Mucosa of rectum (tissue), 2 donors: Measurements from ENCODE around the gene ZNF362.
"Not testable (repeated sequence)": the region's sequence is repeated elsewhere in the genome, so short reads cannot be mapped to it uniquely, and the experiment has no call there.

Experiments used
- H3K27ac ChIP-seq, 2 donors: one replicate each; pipeline ENCODE4 v1.7.0; 2013; ENCODE audit warnings: inconsistent platforms in 2 of 2, low read depth in 2 of 2, low read length in 2 of 2
- H3K27me3 ChIP-seq, 2 donors: one replicate each; pipeline ENCODE4 v1.7.0; 2013; ENCODE audit warnings: low read length in 2 of 2; ENCODE audit not compliant: control insufficient read depth in 2 of 2, insufficient read depth in 2 of 2
- H3K36me3 ChIP-seq, 2 donors: one replicate each; pipeline ENCODE4 v1.7.0; 2013; ENCODE audit warnings: low read length in 2 of 2; ENCODE audit not compliant: control insufficient read depth in 2 of 2, insufficient read depth in 2 of 2
- H3K4me1 ChIP-seq, 2 donors: one replicate each; pipeline ENCODE4 v1.7.0; 2013; ENCODE audit warnings: low read length in 2 of 2, mild to moderate bottlenecking in 1 of 2; ENCODE audit not compliant: control insufficient read depth in 2 of 2, insufficient read depth in 2 of 2
- H3K4me3 ChIP-seq, 2 donors: one replicate each; pipeline ENCODE4 v1.7.0; 2013; ENCODE audit warnings: low read length in 2 of 2
- H3K9ac ChIP-seq, 2 donors: one replicate each; pipeline ENCODE4 v1.7.0; 2013; ENCODE audit warnings: low read length in 2 of 2, low read depth in 1 of 2, mild to moderate bottlenecking in 1 of 2
- H3K9me3 ChIP-seq, 2 donors: one replicate each; pipeline ENCODE4 v1.7.0; 2013; ENCODE audit warnings: low read length in 2 of 2; ENCODE audit not compliant: control insufficient read depth in 2 of 2
- donor health status: healthy.
- donor health status: Normal muscosa, but diverticular disease.

The ZNF362 gene

DNA sequence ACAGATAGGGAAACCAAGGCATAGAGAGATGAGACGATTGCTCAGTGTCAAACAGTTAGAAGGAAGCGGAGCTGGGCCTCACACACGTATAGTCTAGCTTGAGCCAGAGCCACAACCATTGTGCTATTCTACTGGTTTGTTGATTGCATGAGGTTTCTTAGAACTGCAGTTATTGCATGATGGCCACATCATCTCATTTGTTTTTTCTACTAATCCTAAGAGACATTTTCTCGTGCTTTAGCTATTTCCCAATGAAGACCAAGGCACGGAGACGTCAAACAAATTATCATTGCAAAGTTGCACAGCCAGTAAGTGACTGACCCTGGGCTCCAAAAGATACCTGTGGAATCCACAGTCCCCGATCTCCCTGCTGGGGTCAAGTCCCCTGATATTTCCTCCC lies 25.1 kb upstream of the ZNF362 start:
- Histone ChIP-seq H3K36me3 (no peaks in the 10 kb centered on the region), H3K9ac (no peak overlapping the region), H3K4me3 (no peak overlapping the region), H3K27me3 (no peaks in the 10 kb centered on the region), H3K27ac (no peak overlapping the region), H3K4me1 (no peaks in the 10 kb centered on the region), H3K9me3 (no peaks in the 10 kb centered on the region)

DNA sequence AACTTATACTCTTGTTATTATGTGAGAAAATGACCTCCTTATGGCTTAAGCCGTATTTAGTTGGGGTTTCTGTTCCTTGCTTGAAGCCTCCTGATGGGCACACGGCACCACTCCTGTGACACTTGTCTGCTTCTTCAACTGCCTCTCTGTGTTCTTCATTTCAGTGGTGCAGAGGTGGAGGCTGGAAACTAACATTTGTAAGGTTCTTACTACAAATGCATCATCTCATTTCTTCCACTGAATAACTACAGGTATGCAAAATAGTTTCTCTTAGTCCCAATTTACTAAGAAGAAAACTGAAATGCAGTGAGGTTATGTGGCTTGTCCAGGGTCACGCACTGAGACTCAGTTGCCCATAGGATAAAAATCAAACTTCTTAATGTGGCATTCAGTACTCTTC lies 23.6 kb upstream of the ZNF362 start:
- no peak overlapping the region for H3K9ac ChIP-seq
- H3K27ac ChIP-seq = no peak overlapping the region
- H3K9me3 ChIP-seq = no peaks in the 10 kb centered on the region
- no peak overlapping the region for H3K4me3 ChIP-seq
- H3K27me3 ChIP-seq = no peaks in the 10 kb centered on the region
- no peaks in the 10 kb centered on the region for H3K4me1 ChIP-seq
- no peaks in the 10 kb centered on the region for H3K36me3 ChIP-seq

DNA sequence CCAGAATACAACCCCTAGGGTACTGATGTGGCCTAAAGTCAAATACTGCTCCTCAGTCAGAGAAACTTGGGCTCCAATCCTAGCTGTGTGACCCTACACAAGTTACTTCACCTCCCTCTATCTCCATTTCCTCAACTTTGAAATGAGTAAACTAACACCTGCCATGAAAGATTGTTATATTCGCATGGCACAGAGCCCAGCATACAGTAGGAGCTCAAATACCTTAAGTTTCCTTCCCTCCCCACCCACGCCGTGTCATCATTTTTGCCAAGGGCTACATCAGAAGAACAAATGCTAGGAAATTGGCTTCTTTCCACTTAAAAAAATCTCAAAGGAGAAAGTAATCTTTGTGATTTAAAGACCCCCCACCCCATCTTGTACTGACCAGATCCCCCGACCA lies 22.2 kb upstream of the ZNF362 start:
- Histone ChIP-seq H3K27ac (no peak overlapping the region), H3K4me1 (no peaks in the 10 kb centered on the region), H3K36me3 (no peaks in the 10 kb centered on the region), H3K9me3 (no peaks in the 10 kb centered on the region), H3K4me3 (no peak overlapping the region), H3K9ac (no peak overlapping the region), H3K27me3 (no peaks in the 10 kb centered on the region)

DNA sequence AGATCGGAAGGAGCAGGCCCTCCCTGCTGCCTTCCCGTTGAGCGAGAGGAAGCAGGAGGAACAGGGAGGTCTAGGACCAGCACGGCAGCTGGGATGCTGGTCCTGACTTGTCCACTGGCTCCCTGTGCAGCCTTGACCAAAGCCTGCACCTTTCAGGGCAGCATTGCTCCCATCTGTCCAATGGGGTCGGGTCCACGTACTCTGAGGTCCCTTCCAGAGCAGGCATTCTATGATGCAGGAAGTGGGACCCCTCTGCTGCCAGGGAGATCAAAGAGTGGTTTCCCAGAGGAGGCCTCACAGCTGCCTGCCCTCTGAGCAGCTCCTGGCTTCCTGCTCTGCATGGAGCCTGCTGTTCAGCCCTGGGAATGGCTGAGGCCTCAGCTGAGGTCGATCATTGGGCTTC lies 21.7 kb upstream of the ZNF362 start:
- Histone ChIP-seq H3K27me3 (no peaks in the 10 kb centered on the region), H3K9ac (no peak overlapping the region), H3K4me1 (no peaks in the 10 kb centered on the region), H3K36me3 (no peaks in the 10 kb centered on the region), H3K4me3 (no peak overlapping the region), H3K27ac (no peak overlapping the region), H3K9me3 (no peaks in the 10 kb centered on the region)

DNA sequence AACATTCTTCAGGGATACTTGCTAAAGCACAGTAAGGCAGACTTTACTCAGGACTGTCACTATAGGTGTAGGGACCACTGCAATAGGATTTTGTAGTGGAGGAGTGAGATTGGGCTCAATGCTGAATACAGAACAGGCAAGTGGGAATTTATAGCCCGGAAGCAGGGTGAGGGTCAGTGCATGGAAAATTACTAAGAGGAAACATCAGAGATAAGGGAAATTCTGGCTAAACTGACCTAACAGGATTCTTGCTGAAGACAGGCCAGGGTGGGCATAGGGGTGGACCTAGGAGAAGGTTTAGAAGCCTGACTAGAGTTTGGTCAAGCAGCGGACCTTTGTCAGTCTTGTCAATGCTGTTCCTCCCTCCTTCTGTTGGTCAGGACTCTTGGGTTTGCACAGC lies 20.8 kb upstream of the ZNF362 start:
- Histone ChIP-seq H3K27me3 (no peaks in the 10 kb centered on the region), H3K9me3 (no peaks in the 10 kb centered on the region), H3K4me1 (no peaks in the 10 kb centered on the region), H3K4me3 (no peak overlapping the region), H3K9ac (no peak overlapping the region), H3K36me3 (no peaks in the 10 kb centered on the region), H3K27ac (no peak overlapping the region)

DNA sequence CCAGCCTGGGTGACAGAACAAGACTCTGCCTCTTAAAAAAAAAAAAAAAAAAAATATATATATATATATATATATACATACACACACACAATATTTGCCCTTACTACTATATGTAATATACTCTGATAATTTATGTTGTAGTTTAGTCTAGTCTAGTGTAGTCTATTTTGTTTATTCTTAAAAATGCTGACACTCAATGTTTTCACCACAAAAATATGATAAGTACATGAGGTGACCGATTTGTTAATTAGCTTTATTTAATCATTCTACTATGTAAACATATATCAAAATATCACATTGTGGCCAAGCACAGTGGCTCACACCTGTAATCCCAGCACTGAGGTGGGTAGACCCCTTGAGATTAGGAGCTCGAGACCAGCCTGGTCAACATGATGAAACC lies 19.8 kb upstream of the ZNF362 start:
- Histone ChIP-seq H3K27me3 (no peaks in the 10 kb centered on the region), H3K9ac (no peak overlapping the region), H3K4me1 (no peaks in the 10 kb centered on the region), H3K4me3 (no peak overlapping the region), H3K9me3 (no peaks in the 10 kb centered on the region), H3K36me3 (no peaks in the 10 kb centered on the region), H3K27ac (no peak overlapping the region)

DNA sequence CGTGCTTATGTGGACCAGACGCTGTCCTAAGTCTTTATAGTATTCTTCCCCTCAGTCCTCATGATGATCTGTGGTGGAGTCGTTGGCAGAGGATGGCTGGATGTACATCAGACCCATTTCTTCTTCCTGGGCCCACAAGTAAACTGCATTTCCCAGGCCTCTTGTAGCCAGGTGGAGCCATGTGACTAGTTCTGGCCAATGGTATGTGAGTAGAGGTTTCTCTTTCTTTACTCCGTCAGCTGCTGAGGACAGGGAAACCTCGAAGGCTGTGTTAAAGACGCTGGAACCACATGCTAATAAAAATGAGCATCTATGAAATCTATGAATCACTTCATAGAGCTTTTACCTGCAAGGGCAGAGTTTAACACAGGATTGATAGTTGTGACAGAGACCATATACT lies 18.7 kb upstream of the ZNF362 start:
- no peaks in the 10 kb centered on the region for H3K36me3 ChIP-seq
- H3K4me3 ChIP-seq = no peak overlapping the region
- H3K4me1 ChIP-seq = no peaks in the 10 kb centered on the region
- H3K9me3 ChIP-seq = no peaks in the 10 kb centered on the region
- peaks cover 0 to 3% of the 10 kb centered on the region in 2 donors for H3K27me3 ChIP-seq
- no peak overlapping the region for H3K27ac ChIP-seq
- H3K9ac ChIP-seq = no peak overlapping the region

DNA sequence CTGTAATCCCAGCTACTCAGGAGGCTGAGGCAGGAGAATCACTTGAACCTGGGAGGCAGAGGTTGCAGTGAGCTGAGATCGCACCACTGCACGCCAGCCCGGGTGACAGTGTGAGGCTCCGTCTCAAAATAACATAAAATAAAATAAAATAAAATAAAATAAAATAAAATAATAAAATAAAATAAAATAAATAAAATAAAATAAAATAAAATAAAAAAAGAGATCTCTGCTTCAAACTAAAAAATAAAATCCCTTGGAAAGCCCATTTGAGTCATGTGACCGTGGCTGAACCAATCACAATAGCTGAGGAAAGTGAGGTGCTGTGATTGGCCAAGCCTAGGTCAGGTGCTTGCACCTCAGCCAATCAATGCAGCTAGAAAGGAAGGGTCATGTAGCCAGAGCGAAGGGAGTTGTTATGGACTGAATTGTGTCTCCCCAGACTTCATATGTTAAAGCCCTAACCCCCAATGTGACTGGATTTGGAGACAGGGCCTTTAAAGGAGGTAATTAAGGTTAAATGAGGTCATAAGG lies 18.0 kb upstream of the ZNF362 start:
- H3K27me3 ChIP-seq, H3K36me3 ChIP-seq, H3K27ac ChIP-seq, H3K9ac ChIP-seq, H3K4me3 ChIP-seq, H3K9me3 ChIP-seq, H3K4me1 ChIP-seq: not testable (repeated sequence)

DNA sequence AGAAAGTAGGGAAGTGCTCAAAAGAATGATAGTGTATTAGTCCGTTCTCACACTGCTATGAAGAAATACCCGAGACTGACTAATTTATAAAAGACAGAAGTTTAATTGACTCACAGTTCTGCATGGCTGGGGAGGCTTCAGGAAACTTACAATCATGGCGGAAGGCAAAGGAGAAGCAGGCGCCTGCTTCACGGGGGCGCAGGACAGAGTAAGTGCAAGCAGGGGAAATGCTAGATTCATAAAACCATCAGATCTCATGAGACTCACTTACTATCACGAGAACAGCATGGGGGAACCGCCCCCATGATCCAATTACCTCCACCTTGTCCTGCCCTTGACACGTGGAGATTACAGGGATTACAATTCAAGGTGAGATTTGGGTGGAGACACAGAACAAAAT lies 16.9 kb upstream of the ZNF362 start:
- not testable (repeated sequence) for H3K4me1 ChIP-seq, H3K9ac ChIP-seq, H3K4me3 ChIP-seq, H3K9me3 ChIP-seq, H3K27ac ChIP-seq, H3K27me3 ChIP-seq, H3K36me3 ChIP-seq

DNA sequence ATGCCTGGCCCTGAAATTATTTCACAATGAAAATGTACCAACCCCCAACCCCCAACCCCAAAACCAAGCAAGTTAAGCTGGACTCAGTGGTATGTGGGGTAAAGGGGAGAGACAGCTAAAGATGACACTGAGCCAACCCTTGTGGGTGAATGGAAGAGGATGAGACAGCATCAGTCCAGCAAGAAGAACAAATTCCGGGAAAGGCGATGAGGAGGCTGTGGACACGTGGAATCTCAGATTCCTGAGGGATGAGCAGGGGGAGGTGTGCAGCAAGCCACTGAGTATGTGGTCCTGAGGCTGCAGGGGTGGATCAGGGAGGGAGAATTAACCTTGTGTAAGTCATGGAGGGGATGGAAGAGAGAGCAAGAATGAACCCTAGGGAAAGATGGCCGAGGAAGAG lies 14.4 kb upstream of the ZNF362 start:
- H3K36me3 ChIP-seq = no peaks in the 10 kb centered on the region
- H3K9me3 ChIP-seq = no peaks in the 10 kb centered on the region
- no peak overlapping the region for H3K4me3 ChIP-seq
- H3K4me1 ChIP-seq = no peaks in the 10 kb centered on the region
- H3K9ac ChIP-seq = no peak overlapping the region
- H3K27me3 ChIP-seq = peaks cover 0 to 3% of the 10 kb centered on the region in 2 donors
- no peak overlapping the region for H3K27ac ChIP-seq

DNA sequence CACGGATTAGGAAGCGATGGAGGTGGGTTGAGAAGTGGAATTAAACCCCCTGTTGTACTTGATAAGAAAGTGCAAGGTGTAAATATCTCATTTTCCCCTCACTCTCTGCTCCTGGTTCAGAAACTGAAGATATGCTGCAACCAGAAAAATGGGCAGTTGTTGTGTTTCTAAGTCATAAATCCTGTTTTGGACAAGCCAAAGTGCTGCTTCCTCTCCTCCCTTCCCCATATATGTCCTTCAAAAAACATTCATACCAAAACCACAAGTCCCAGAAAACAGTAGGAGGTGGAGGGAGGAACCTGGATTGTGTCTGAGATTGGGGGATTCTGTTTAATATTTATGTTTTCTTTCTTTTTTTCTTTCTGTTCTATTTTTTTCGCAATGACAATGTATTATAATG lies 13.6 kb upstream of the ZNF362 start:
- H3K4me1 ChIP-seq = no peaks in the 10 kb centered on the region
- no peaks in the 10 kb centered on the region for H3K9me3 ChIP-seq
- H3K27me3 ChIP-seq = peaks cover 0 to 3% of the 10 kb centered on the region in 2 donors
- no peak overlapping the region for H3K4me3 ChIP-seq
- H3K27ac ChIP-seq = no peak overlapping the region
- H3K36me3 ChIP-seq = no peaks in the 10 kb centered on the region
- no peak overlapping the region for H3K9ac ChIP-seq
